ENCODE measurements around the gene TBC1D7. TPM values are rescaled to one million over a fixed set of nuclear protein-coding genes. Genes with fewer than 3 reads are reported as not detected.
A peak's percentile ranks its signal among the peaks of the same experiment; 100 is the strongest.

Gene TBC1D7
- polyA plus RNA-seq, 4 donors = 10.7 to 23.5 (median 12.8) TPM

DNA sequence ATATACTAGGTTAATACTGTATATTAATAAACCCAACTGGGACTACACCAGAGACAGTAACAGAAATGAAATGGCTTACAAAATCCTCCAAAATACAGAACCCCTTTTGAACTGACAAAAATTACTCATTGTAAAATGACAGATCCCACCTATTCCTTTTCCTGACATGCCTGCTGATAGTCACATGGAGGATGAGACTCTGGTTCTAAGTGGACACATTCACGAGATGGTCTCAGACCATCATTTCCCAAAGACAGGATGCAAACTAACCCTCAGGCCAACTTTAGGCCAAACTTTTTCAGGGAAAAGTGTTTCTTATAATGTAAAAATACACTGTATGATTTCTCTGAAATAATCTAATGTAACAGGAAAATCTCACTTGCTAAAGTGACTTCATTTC lies 22.5 kb downstream of the TBC1D7 start:
- Histone ChIP-seq H3K9me3 (ENCODE audit: control insufficient read depth in 2 of 2, insufficient read depth in 1 of 2, low read depth in 1 of 2, low read length in 1 of 2) (no peaks in the 10 kb centered on the region), H3K4me1 (ENCODE audit: control insufficient read depth in 3 of 3, insufficient read depth in 2 of 3, low read depth in 1 of 3, low read length in 2 of 3) (peaks cover 0 to 6% (median 4%) of the 10 kb centered on the region in 3 donors), H3K36me3 (ENCODE audit: control insufficient read depth in 3 of 3, insufficient read depth in 2 of 3, low read depth in 1 of 3, low read length in 3 of 3) (peaks cover 2 to 38% (median 27%) of the 10 kb centered on the region in 3 donors), H3K4me3 (ENCODE audit: low read depth in 1 of 3, low read length in 3 of 3) (no peak overlapping the region), H3K27me3 (ENCODE audit: control insufficient read depth in 3 of 3, insufficient read depth in 3 of 3, low read length in 3 of 3) (no peaks in the 10 kb centered on the region), H3K27ac (ENCODE audit: low read depth in 1 of 3, low read length in 2 of 3) (no peak overlapping the region)
- WGBS, 3 donors = 93 to 96% (median 96%) methylated on average over 1 of the region's 1 CpG
- FAIRE-seq = no peak
- no peak for DNase-seq

- 83 to 94% (median 85%) methylated on average over 4 of the region's 4 CpGs for WGBS, 3 donors
- no peaks in the 10 kb centered on the region for H3K9me3 ChIP-seq (ENCODE audit: control insufficient read depth in 2 of 2, insufficient read depth in 1 of 2, low read depth in 1 of 2, low read length in 1 of 2)
- H3K36me3 ChIP-seq (ENCODE audit: control insufficient read depth in 3 of 3, insufficient read depth in 2 of 3, low read depth in 1 of 3, low read length in 3 of 3) = peaks cover 2 to 42% (median 27%) of the 10 kb centered on the region in 3 donors
- H3K27me3 ChIP-seq (ENCODE audit: control insufficient read depth in 3 of 3, insufficient read depth in 3 of 3, low read length in 3 of 3) = no peaks in the 10 kb centered on the region
- no peak for DNase-seq
- no peak overlapping the region for H3K27ac ChIP-seq (ENCODE audit: low read depth in 1 of 3, low read length in 2 of 3)
- H3K4me3 ChIP-seq (ENCODE audit: low read depth in 1 of 3, low read length in 3 of 3) = no peak overlapping the region
- peaks cover 0 to 6% (median 4%) of the 10 kb centered on the region in 3 donors for H3K4me1 ChIP-seq (ENCODE audit: control insufficient read depth in 3 of 3, insufficient read depth in 2 of 3, low read depth in 1 of 3, low read length in 2 of 3)
- FAIRE-seq = no peak
Measured at GRCh38 chr6:13305288-13305687, 23.0 kb downstream of the TBC1D7 start.

- DNase-seq (no peak), FAIRE-seq (no peak)
- H3K4me1 ChIP-seq (ENCODE audit: control insufficient read depth in 3 of 3, insufficient read depth in 2 of 3, low read depth in 1 of 3, low read length in 2 of 3) = peaks cover 0 to 6% (median 4%) of the 10 kb centered on the region in 3 donors
- 86 to 93% (median 91%) methylated on average over 11 of the region's 11 CpGs for WGBS, 3 donors
- H3K9me3 ChIP-seq (ENCODE audit: control insufficient read depth in 2 of 2, insufficient read depth in 1 of 2, low read depth in 1 of 2, low read length in 1 of 2) = no peaks in the 10 kb centered on the region
- no peaks in the 10 kb centered on the region for H3K27me3 ChIP-seq (ENCODE audit: control insufficient read depth in 3 of 3, insufficient read depth in 3 of 3, low read length in 3 of 3)
- peaks cover 5 to 47% (median 27%) of the 10 kb centered on the region in 3 donors for H3K36me3 ChIP-seq (ENCODE audit: control insufficient read depth in 3 of 3, insufficient read depth in 2 of 3, low read depth in 1 of 3, low read length in 3 of 3)
- no peak overlapping the region for H3K27ac ChIP-seq (ENCODE audit: low read depth in 1 of 3, low read length in 2 of 3)
- H3K4me3 ChIP-seq (ENCODE audit: low read depth in 1 of 3, low read length in 3 of 3) = no peak overlapping the region
Measured at GRCh38 chr6:13304580-13305260, 23.6 kb downstream of the TBC1D7 start.

GRCh38 chr6:13304101-13304500 lies 24.2 kb downstream of the TBC1D7 start:
- no peak for DNase-seq
- peaks cover 5 to 53% (median 26%) of the 10 kb centered on the region in 3 donors for H3K36me3 ChIP-seq (ENCODE audit: control insufficient read depth in 3 of 3, insufficient read depth in 2 of 3, low read depth in 1 of 3, low read length in 3 of 3)
- peaks cover 0 to 6% (median 4%) of the 10 kb centered on the region in 3 donors for H3K4me1 ChIP-seq (ENCODE audit: control insufficient read depth in 3 of 3, insufficient read depth in 2 of 3, low read depth in 1 of 3, low read length in 2 of 3)
- FAIRE-seq = no peak
- no peak overlapping the region for H3K27ac ChIP-seq (ENCODE audit: low read depth in 1 of 3, low read length in 2 of 3)
- H3K9me3 ChIP-seq (ENCODE audit: control insufficient read depth in 2 of 2, insufficient read depth in 1 of 2, low read depth in 1 of 2, low read length in 1 of 2) = no peaks in the 10 kb centered on the region
- WGBS, 3 donors = 76 to 89% (median 81%) methylated on average over 6 of the region's 6 CpGs
- no peak overlapping the region for H3K4me3 ChIP-seq (ENCODE audit: low read depth in 1 of 3, low read length in 3 of 3)
- no peaks in the 10 kb centered on the region for H3K27me3 ChIP-seq (ENCODE audit: control insufficient read depth in 3 of 3, insufficient read depth in 3 of 3, low read length in 3 of 3)

DNA sequence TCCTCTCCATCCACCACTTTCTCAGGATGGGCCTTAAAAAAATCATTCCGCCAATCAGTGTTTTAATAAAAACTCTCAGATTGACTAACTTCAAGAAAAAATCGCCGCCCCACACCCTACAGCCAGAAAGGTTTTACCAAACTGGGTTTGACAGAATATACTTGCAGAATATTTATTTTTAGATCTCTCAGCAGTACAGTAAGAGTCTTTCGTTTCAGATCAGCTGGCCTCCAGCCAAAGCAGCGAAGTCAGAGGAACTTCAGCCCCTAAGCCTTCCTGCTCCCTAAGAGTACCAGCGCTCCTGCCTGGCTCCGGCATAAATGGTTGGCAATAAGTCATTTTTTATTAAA lies 24.7 kb downstream of the TBC1D7 start:
- WGBS, 3 donors = 32 to 49% (median 41%) methylated on average over 7 of the region's 7 CpGs
- H3K4me1 ChIP-seq (ENCODE audit: control insufficient read depth in 3 of 3, insufficient read depth in 2 of 3, low read depth in 1 of 3, low read length in 2 of 3) = peaks cover 0 to 6% (median 4%) of the 10 kb centered on the region in 3 donors
- H3K9me3 ChIP-seq (ENCODE audit: control insufficient read depth in 2 of 2, insufficient read depth in 1 of 2, low read depth in 1 of 2, low read length in 1 of 2) = no peaks in the 10 kb centered on the region
- no peak overlapping the region for H3K4me3 ChIP-seq (ENCODE audit: low read depth in 1 of 3, low read length in 3 of 3)
- H3K36me3 ChIP-seq (ENCODE audit: control insufficient read depth in 3 of 3, insufficient read depth in 2 of 3, low read depth in 1 of 3, low read length in 3 of 3) = peaks cover 5 to 55% (median 24%) of the 10 kb centered on the region in 3 donors
- FAIRE-seq = no peak
- peak overlapping the region in 2 of 3 donors; percentile 57 to 87 for H3K27ac ChIP-seq (ENCODE audit: low read depth in 1 of 3, low read length in 2 of 3)
- DNase-seq = peak; percentile 33 to 61
- H3K27me3 ChIP-seq (ENCODE audit: control insufficient read depth in 3 of 3, insufficient read depth in 3 of 3, low read length in 3 of 3) = no peaks in the 10 kb centered on the region

- FAIRE-seq = no peak
- DNase-seq = peak; percentile 46 to 57
- peak overlapping the region in 2 of 3 donors; percentile 57 to 87 for H3K27ac ChIP-seq (ENCODE audit: low read depth in 1 of 3, low read length in 2 of 3)
Measured at GRCh38 chr6:13302751-13303667, 25.3 kb downstream of the TBC1D7 start.

DNA sequence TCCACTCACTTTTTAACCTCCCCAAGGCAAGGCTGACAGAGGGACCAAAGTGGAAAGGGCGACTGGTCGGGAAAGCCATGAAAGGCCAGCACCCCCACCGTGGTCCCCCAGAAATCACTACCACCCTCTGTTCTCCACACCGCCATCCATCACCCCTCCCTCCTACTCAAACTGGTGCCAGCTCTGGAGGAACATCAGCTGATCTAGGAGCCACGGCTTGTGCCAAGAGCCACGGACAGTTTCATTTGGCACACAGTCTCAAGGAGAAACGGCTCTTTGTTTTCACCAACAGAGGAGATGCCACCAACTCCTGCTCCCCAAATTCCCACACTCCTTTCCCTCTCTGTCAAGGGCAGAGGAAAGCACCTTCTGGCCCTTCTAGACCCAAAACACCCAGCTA lies 26.0 kb downstream of the TBC1D7 start:
- Histone ChIP-seq H3K27me3 (ENCODE audit: control insufficient read depth in 3 of 3, insufficient read depth in 3 of 3, low read length in 3 of 3) (no peaks in the 10 kb centered on the region), H3K36me3 (ENCODE audit: control insufficient read depth in 3 of 3, insufficient read depth in 2 of 3, low read depth in 1 of 3, low read length in 3 of 3) (peaks cover 5 to 54% (median 18%) of the 10 kb centered on the region in 3 donors), H3K4me1 (ENCODE audit: control insufficient read depth in 3 of 3, insufficient read depth in 2 of 3, low read depth in 1 of 3, low read length in 2 of 3) (peaks cover 0 to 6% (median 4%) of the 10 kb centered on the region in 3 donors), H3K4me3 (ENCODE audit: low read depth in 1 of 3, low read length in 3 of 3) (no peak overlapping the region), H3K27ac (ENCODE audit: low read depth in 1 of 3, low read length in 2 of 3) (peak overlapping the region in 1 of 3 donors; percentile 72), H3K9me3 (ENCODE audit: control insufficient read depth in 2 of 2, insufficient read depth in 1 of 2, low read depth in 1 of 2, low read length in 1 of 2) (no peaks in the 10 kb centered on the region)
- FAIRE-seq (no peak), DNase-seq (no peak)
- WGBS, 3 donors = 83 to 91% (median 87%) methylated on average over 7 of the region's 7 CpGs

More at GRCh38 chr6:13302751-13303667, 25.3 kb downstream of the TBC1D7 start:
- Histone ChIP-seq H3K4me1 (ENCODE audit: control insufficient read depth in 3 of 3, insufficient read depth in 2 of 3, low read depth in 1 of 3, low read length in 2 of 3) (peaks cover 0 to 6% (median 4%) of the 10 kb centered on the region in 3 donors), H3K27me3 (ENCODE audit: control insufficient read depth in 3 of 3, insufficient read depth in 3 of 3, low read length in 3 of 3) (no peaks in the 10 kb centered on the region), H3K9me3 (ENCODE audit: control insufficient read depth in 2 of 2, insufficient read depth in 1 of 2, low read depth in 1 of 2, low read length in 1 of 2) (no peaks in the 10 kb centered on the region), H3K36me3 (ENCODE audit: control insufficient read depth in 3 of 3, insufficient read depth in 2 of 3, low read depth in 1 of 3, low read length in 3 of 3) (peaks cover 5 to 53% (median 21%) of the 10 kb centered on the region in 3 donors), H3K4me3 (ENCODE audit: low read depth in 1 of 3, low read length in 3 of 3) (no peak overlapping the region)
- WGBS, 3 donors = 51 to 53% (median 53%) methylated on average over 17 of the region's 17 CpGs
